SU-DHL-6 (cell line): ENCODE data around the gene ATP2B1.

ENCODE experiments used
- H2AFZ ChIP-seq: fragments of 200-600 bp; sonication (generic); 2 replicates; pipeline ENCODE4 v1.6.1; 2014; ENCODE audit warnings: low read depth, mild to moderate bottlenecking, moderate library complexity, mixed read lengths, antibody characterized with exemption, low read length; ENCODE audit not compliant: severe bottlenecking
- H3F3A ChIP-seq: fragments of 200-600 bp; shearing (Covaris generic); 2 replicates; pipeline ENCODE4 v1.6.0; 2016; ENCODE audit warnings: antibody characterized with exemption, mild to moderate bottlenecking; ENCODE audit not compliant: insufficient read depth
- H3K27ac ChIP-seq: fragments of 200-600 bp; sonication (generic); 2 replicates; pipeline ENCODE4 v1.5.1; 2016; ENCODE audit warnings: low read depth, mild to moderate bottlenecking, low read length, moderate library complexity, mixed read lengths
- H3K27me3 ChIP-seq: fragments of 200-600 bp; sonication (generic), shearing (Covaris generic); 2 replicates; pipeline ENCODE4 v1.6.0; 2014; ENCODE audit warnings: mild to moderate bottlenecking, low read length
- H3K36me3 ChIP-seq: fragments of 200-600 bp; sonication (generic); 2 replicates; pipeline ENCODE4 v1.6.1; 2014; ENCODE audit warnings: mild to moderate bottlenecking, low read length, mixed read lengths
- H3K4me2 ChIP-seq: fragments of 300-600, 200-600 bp; shearing (Covaris generic), sonication (generic); 2 replicates; pipeline ENCODE4 v1.6.0; 2014; ENCODE audit warnings: low read length, low read depth, mild to moderate bottlenecking; ENCODE audit not compliant: poor library complexity, severe bottlenecking
- H3K4me3 ChIP-seq: fragments of 200-600 bp; sonication (generic); 2 replicates; pipeline ENCODE4 v1.5.1; 2014; ENCODE audit warnings: antibody characterized with exemption, low read length, mild to moderate bottlenecking, mixed read lengths; ENCODE audit not compliant: insufficient read depth, poor library complexity, severe bottlenecking
- H3K79me2 ChIP-seq: fragments of 200-600 bp; sonication (generic); 2 replicates; pipeline ENCODE4 v1.6.1; 2014; ENCODE audit warnings: mild to moderate bottlenecking, low read length, moderate library complexity; ENCODE audit not compliant: insufficient read depth
- H3K9ac ChIP-seq: fragments of 200-600 bp; sonication (generic); 2 replicates; pipeline ENCODE4 v1.7.0; 2014; ENCODE audit warnings: mild to moderate bottlenecking, low read length
- H3K9me2 ChIP-seq: fragments of 200-600 bp; sonication (generic); replicated peaks from 2 replicates; pipeline ENCODE4 v1.6.1; 2014; ENCODE audit warnings: low read length; ENCODE audit not compliant: insufficient read depth
- H3K9me3 ChIP-seq: fragments of 200-600 bp; sonication (generic); 2 replicates; pipeline ENCODE4 v1.6.1; 2014; ENCODE audit warnings: low read length, mixed read lengths; ENCODE audit not compliant: insufficient read depth
- H4K20me1 ChIP-seq: fragments of 200-600 bp; sonication (generic); 2 replicates; pipeline ENCODE4 v1.6.1; 2014; ENCODE audit warnings: low read depth, mild to moderate bottlenecking, antibody characterized with exemption, low read length, moderate library complexity, mixed read lengths
- CTCF ChIP-seq: fragments of 200-600 bp; sonication (generic); IDR thresholded peaks from one replicate; pipeline ENCODE4 v1.5.1; 2017; ENCODE audit warnings: antibody characterized with exemption, mild to moderate bottlenecking, low read length, moderate library complexity; ENCODE audit not compliant: insufficient read depth, poor library complexity, severe bottlenecking
- EZH2phosphoT487 ChIP-seq: fragments of 200-600 bp; sonication (generic), shearing (Covaris generic); conservative IDR thresholded peaks from 2 replicates; pipeline ENCODE4 v1.6.1; 2018; ENCODE audit warnings: mild to moderate bottlenecking, antibody characterized with exemption, low read length, moderate library complexity, mixed read lengths

The ATP2B1 gene

DNA sequence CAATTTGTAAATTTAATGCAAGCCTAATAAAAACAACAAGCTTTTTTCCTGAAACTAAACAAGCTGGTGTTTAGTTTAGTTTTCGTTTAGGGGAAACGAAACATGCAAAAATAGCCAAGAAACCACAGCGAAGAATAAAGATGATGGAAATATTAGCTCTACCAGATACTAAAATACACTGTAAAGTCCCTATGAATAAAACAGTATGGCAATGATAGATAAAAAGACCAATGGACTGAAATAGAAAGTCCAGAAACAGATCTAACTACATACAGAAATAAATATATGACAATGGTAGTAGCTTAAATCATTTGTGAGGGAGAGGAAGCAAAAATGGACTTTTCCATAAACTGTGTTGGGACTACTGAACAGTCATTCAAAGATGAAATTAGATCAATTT is 26.4 kb downstream of the ATP2B1 start:
- Histone ChIP-seq H3K9me2 (no peaks in the 10 kb centered on the region), H3K27me3 (no peaks in the 10 kb centered on the region), H3F3A (peaks cover 8% of the 10 kb centered on the region; the same call in 1 of the 2 replicates), H3K4me3 (no peak overlapping the region), H4K20me1 (peaks cover 25% of the 10 kb centered on the region), H3K79me2 (peaks cover 100% of the 10 kb centered on the region), H3K4me2 (no peak overlapping the region), H3K9me3 (peaks cover 15% of the 10 kb centered on the region; the same call in 1 of the 2 replicates), H3K27ac (no peak overlapping the region), H3K36me3 (peaks cover 13% of the 10 kb centered on the region), H2AFZ (no peak overlapping the region), H3K9ac (no peak overlapping the region)
- TF ChIP-seq CTCF (no peak), EZH2phosphoT487 (no peak)

GRCh38 chr12:89680409-89680808 is 28.2 kb downstream of the ATP2B1 start:
- TF ChIP-seq CTCF, result no peak
- no peak for TF ChIP-seq EZH2phosphoT487
- H3K9me2 ChIP-seq, result no peaks in the 10 kb centered on the region
- H3K4me3 ChIP-seq, result no peak overlapping the region
- peaks cover 20% of the 10 kb centered on the region for H4K20me1 ChIP-seq
- H3K27me3 ChIP-seq, result no peaks in the 10 kb centered on the region
- H3K4me2 ChIP-seq, result no peak overlapping the region
- peaks cover 8% of the 10 kb centered on the region; the same call in 1 of the 2 replicates for H3F3A ChIP-seq
- H2AFZ ChIP-seq, result no peak overlapping the region
- H3K79me2 ChIP-seq, result peaks cover 100% of the 10 kb centered on the region
- no peak overlapping the region for H3K27ac ChIP-seq
- H3K36me3 ChIP-seq, result peaks cover 13% of the 10 kb centered on the region
- peaks cover 15% of the 10 kb centered on the region; the same call in 1 of the 2 replicates for H3K9me3 ChIP-seq
- no peak overlapping the region for H3K9ac ChIP-seq

DNA sequence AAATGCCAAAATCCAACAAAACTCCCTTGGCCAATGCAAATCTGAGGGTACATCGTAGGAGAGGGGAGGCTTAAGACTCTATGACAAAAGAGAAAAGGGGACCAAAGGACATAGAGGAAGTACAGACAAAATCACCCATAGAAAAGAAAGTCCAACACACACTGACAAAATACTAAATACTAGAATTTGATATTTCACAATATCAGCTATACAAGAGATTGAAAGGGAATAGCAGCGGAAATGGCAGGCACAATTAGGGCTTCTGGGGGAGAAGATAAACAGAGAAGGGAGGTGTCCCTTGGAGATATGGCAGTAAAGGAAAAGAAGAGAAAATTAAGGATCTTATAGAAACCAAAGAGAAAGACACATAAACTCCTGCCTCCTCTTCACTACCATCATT is 29.0 kb downstream of the ATP2B1 start:
- Histone ChIP-seq H3K9me2 (no peaks in the 10 kb centered on the region), H3K79me2 (peaks cover 100% of the 10 kb centered on the region), H4K20me1 (peaks cover 27% of the 10 kb centered on the region), H3F3A (peaks cover 8% of the 10 kb centered on the region; the same call in 1 of the 2 replicates), H3K4me2 (no peak overlapping the region), H3K36me3 (peaks cover 13% of the 10 kb centered on the region), H3K27me3 (no peaks in the 10 kb centered on the region), H3K9me3 (peaks cover 15% of the 10 kb centered on the region; the same call in 1 of the 2 replicates), H3K27ac (no peak overlapping the region), H3K4me3 (no peak overlapping the region), H3K9ac (no peak overlapping the region), H2AFZ (no peak overlapping the region)
- TF ChIP-seq EZH2phosphoT487, result no peak
- TF ChIP-seq CTCF, result no peak
